GM18502 (cell line): Measurements from ENCODE around the gene NOP58.
"Not testable (repeated sequence)": the region's sequence is repeated elsewhere in the genome, so short reads cannot be mapped to it uniquely, and the experiment has no call there.

Source experiments
- ATAC-seq: cut with Tn5 transposase; IDR thresholded peaks from one replicate; pipeline ENCODE4 v1.9.1; 2021; ENCODE audit warnings: mild to moderate bottlenecking; ENCODE audit not compliant: unreplicated experiment, poor library complexity

NOP58 gene, protein sequence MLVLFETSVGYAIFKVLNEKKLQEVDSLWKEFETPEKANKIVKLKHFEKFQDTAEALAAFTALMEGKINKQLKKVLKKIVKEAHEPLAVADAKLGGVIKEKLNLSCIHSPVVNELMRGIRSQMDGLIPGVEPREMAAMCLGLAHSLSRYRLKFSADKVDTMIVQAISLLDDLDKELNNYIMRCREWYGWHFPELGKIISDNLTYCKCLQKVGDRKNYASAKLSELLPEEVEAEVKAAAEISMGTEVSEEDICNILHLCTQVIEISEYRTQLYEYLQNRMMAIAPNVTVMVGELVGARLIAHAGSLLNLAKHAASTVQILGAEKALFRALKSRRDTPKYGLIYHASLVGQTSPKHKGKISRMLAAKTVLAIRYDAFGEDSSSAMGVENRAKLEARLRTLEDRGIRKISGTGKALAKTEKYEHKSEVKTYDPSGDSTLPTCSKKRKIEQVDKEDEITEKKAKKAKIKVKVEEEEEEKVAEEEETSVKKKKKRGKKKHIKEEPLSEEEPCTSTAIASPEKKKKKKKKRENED

GRCh38 chr2:202265467-202266277, at the start of gene NOP58:
TSS of gene NOP58 (plus strand) at chr2:202265763. CDS start at chr2:202265942, 179 bp downstream.
- peak; percentile 89 for ATAC-seq

DNA sequence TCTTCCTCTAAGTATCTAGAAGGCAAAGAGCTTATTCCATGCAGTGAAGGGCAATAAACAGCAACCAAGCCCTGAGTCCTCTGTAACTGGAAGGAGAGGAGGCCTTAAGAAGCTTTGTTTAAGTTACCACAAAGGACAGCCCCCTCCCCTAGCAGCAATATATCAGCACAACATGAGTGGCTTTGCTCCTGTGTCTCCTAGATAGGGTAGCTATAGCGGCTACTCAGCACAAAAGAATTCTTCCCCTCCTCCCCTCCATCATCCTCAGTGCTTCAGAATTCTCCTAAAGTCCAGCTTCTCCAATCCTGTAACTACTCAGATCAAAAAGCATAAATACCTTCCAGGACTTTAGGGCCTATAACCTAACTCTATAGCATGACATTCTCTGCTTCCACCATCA, 43.7 kb upstream of the NOP58 start:
- no peak for ATAC-seq

DNA sequence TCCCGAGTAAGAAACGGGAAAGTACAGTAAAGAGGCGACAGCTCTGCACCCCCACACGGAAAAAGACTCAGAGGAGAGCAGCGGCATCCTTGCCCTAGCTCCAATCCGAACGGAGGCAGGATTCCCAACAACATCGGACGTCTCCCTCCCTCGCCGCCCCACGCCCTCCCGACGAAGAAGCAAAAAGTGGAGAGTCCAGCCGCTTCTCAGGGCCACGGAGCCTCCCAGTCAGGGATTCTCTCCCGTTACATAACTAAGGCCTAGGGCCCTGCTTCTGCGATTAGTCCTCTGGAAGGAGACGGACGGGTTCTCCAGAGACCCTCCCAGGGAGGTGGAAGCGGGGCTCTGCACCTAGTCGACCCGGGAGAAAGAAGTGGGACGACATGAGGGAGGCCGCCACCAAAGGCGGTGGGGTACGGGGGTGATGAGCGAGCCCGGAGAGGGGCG, 27.8 kb upstream of the NOP58 start:
- ATAC-seq = peak; percentile 50

GRCh38 chr2:202238234-202239197, 27.0 kb upstream of the NOP58 start, which contains the start of gene SUMO1:
TSS of gene SUMO1 (minus strand) at chr2:202238597. CDS start at chr2:202238451, 146 bp downstream.
- peak; percentile 96 for ATAC-seq

DNA sequence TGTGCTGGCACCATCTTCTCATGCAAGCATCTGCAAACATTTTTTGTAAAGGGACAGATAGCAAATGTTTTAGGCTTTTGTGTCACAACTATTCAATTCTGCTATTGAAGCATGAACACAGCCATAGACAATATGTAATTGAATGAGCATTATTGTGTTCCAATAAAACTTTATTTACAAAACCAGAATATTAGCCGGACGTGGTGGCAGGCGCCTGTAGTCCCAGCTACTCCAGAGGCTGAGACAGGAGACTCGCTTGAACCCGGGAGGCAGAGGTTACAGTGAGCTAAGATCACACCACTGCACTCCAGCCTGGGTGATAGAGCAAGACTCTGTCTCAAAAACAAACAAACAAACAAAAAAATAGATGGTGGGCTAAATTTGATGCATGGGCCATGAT, 17.9 kb upstream of the NOP58 start:
- not testable (repeated sequence) for ATAC-seq

GRCh38 chr2:202249521-202250253, 15.9 kb upstream of the NOP58 start:
- no peak for ATAC-seq

DNA sequence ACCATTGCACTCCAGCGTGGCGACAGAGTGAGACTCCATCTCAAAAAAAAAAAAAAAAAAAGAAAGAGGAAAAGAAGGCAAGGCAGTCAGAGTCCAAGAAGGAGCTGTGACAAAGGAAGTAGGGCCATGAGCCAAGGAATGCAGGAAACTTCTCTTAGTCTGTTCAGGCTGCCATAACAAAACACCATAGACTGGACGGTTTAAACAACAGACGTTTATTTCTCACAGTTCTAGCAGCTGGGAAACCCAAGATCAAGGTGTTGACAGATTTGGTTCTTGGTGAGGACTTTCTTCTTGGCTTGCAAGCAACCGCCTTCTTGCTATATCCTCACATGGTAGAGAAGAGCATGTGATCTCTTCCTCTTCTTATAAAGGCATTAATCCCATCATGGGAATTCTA, 14.1 kb upstream of the NOP58 start:
- ATAC-seq = no peak

DNA sequence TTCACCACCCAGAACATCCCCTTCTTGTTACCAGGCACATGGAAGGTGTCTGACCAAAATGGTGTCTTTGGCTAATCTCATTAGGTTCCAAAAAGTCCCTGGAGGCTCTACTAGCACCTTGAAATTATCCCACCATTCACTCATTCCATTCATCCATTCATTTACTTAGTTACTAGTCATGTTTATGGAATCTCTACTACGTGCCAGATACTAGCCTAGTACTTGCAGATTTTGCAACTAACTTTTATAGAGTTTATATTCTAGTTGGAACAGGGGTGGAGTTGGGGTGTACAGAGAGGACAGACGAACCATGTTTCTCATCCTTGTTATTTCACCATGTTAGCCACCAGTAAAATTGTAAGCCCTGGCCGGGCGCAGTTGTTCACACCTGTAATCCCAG, 4.0 kb upstream of the NOP58 start:
- ATAC-seq = no peak

GRCh38 chr2:202267495-202267894, 1.9 kb downstream of the NOP58 start:
- no peak for ATAC-seq

DNA sequence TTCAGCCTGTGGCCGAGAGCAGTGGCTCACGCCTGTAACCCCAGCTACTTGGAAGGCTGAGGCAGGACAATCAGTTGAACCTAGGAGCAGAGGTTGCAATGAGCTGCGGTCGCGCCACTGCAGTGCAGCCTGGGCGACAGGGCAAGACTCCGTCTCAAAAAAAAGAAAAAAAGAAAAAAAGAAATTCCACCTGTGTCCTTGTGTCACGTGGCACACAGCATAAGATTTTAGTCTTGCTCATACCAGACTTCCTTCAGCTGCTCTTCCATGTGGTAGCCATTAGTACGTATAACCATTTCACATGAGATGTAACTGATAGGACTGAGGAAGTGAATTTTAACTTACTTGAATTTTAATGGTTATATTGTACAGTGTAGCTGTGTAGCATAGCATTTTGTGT, 4.0 kb downstream of the NOP58 start:
- no peak for ATAC-seq

DNA sequence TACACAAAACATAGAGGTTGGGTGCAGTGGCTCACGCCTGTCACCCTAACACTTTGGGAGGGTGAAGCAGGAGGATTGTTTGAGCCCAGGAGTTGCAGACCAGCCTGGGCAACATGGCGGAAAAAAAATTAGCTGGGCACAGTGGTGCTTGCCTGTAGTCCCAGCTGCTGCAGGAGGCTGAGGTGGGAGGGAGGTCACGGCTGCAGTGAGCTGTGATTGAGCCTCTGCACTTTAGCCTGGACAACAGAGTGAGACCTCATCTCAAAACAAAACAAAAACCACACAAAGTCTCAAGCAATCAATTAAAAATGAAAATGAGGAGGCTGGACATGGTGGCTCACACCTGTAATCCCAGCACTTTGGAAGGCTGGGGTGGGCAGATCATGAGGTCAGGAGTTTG, 4.9 kb downstream of the NOP58 start:
- ATAC-seq = no peak

DNA sequence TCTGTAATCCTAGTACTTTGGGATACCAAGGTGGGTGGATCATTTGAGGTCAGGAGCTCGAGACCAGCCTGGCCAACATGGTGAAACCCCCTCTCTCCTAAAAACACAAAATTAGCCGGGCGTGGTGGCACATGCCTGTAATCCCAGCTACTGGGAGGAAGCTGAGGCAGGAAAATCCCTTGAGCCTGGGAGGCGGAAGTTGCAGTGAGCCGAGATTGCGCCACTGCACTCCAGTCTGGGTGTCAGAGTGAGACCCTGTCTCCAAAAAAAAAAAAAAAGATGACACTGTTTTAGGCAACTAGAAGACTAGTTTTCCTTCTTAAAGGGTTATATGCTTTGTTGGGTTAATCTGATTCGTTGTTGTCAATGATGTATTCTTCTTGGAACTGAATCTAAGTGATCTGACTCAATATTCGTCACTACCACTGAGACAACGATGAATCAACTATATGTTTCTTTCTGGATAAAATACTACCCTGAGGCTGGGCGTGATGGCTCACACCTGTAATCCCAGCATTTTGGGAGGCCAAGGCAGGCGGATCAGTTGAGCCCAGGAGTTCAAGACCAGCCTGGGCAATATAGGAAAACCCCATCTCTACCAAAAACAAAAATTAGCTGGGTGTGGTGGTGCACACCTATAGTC, 10.6 kb downstream of the NOP58 start:
- not testable (repeated sequence) for ATAC-seq

DNA sequence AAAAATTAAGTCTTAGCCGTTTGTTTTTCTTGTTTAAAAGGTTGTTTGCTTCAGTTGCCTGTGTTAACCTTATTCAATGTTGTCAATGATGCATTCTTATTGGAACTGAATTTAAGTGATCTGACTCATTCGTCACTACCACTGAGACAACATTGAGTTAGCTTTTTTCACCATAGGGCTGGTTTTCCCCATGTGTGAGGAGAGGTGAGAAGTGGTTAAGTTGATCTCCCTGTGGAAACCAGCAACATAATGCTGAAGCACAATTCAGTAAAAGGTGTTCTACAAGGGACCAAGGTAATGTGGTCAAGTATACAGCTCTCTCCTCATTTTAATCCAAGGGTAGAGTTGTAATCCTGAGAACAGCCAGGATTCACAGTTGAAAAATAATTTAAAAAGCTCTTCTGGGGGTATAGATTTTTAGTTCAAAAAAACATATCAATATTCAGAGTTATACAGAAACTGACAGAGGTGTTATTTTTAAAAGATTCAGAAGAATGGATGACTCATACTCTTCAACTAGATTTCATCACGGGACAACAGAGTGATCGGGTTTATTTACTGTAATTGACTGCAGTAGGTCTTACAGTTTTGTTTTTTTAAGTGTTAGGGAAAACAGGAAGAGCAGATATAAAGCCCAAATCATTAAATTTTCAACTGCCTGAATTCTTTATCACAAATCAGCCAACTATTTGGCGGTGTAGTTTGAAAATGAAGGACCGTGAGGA, 12.6 kb downstream of the NOP58 start:
- ATAC-seq = no peak

DNA sequence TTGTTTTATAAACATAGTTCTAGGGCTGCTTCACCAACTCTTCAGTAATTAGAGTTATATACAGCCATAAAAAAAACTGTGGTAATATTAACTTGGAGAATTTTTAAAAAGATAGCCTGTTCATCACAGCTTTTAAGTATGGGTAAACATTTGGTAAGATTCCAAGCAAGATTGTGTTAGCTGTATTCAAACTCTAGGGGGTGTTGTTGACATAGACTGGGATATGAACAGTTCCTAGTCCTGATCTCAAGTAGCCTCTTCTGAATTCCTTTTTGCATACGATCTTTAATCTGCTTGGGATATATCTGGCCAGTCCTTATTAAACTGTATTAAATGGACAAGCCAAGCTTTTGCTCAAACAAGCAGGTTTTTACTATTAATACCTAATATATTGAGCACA, 13.4 kb downstream of the NOP58 start:
- ATAC-seq = no peak

- no peak for ATAC-seq
These were observed 21.0 kb downstream of the NOP58 start for GRCh38 chr2:202286595-202286994.

GRCh38 chr2:202289394-202290204, 24.0 kb downstream of the NOP58 start:
- no peak for ATAC-seq

- ATAC-seq = no peak
These were observed 24.8 kb downstream of the NOP58 start for GRCh38 chr2:202290316-202290715.
